ENCODE results near the gene TUT4.

TUT4 gene

GRCh38 chr1:52558941-52559340, 6.0 kb upstream of the TUT4 start:
- no peak for TF ChIP-seq CTCF (IDR thresholded peaks at IDR 0.05; ENCODE audit: low read length, missing control alignments)
- no peak for DNase-seq (ENCODE audit: low read depth)
- no peak overlapping the region for H3K4me3 ChIP-seq (replicated peaks; ENCODE audit: low read depth, low read length)

DNA sequence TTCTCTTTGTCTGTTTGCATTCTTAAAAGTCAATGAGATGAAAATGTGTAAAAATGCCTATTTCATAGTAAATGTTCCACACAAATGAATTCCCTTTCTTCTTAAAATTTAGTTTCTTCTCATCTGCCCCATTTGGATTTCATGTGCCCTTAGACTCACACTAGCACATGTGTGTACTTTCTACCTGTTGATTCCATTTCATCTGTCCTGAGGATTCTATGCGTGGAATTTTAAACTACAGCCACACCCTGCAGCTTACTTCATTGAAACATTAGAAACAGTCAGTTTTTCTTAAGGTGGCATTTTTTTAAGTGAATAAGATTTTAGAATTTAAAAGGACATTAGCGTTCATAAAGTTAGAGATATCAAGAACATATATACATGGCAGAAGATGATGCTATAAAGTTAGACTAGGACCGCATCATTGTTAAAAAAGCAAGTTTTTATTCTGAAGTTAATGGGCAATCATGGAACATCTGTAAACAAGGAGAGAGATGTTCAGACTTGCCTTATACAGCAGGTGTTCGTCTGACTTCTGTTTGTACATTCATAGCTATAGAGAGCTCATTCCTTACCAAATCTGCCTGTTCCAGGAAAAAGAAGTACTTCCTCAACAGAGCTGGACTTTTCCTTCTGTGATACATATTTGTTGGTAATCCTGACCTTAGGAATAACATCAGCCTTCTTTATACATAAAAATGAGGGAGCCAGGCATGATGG, 3.9 kb upstream of the TUT4 start:
- no peak for TF ChIP-seq CTCF (IDR thresholded peaks at IDR 0.05; ENCODE audit: low read length, missing control alignments)
- no peak overlapping the region for H3K4me3 ChIP-seq (replicated peaks; ENCODE audit: low read depth, low read length)
- no peak for DNase-seq (ENCODE audit: low read depth)

GRCh38 chr1:52554756-52555155, 1.9 kb upstream of the TUT4 start:
- no peak overlapping the region for H3K4me3 ChIP-seq (replicated peaks; ENCODE audit: low read depth, low read length)
- TF ChIP-seq CTCF (IDR thresholded peaks at IDR 0.05; ENCODE audit: low read length, missing control alignments): no peak
- DNase-seq (ENCODE audit: low read depth): peak; percentile 7

- DNase-seq (ENCODE audit: low read depth): no peak
- peak overlapping the region; percentile 87 for H3K4me3 ChIP-seq (replicated peaks; ENCODE audit: low read depth, low read length)
- no peak for TF ChIP-seq CTCF (IDR thresholded peaks at IDR 0.05; ENCODE audit: low read length, missing control alignments)
These were observed 1.4 kb upstream of the TUT4 start for GRCh38 chr1:52554267-52554640.

- TF ChIP-seq CTCF (IDR thresholded peaks at IDR 0.05; ENCODE audit: low read length, missing control alignments): no peak
- DNase-seq (ENCODE audit: low read depth): peak; percentile 88
These were observed 722 bp upstream of the TUT4 start for GRCh38 chr1:52553362-52554266.

GRCh38 chr1:52552236-52552504, 722 bp downstream of the TUT4 start:
- no peak for TF ChIP-seq CTCF (IDR thresholded peaks at IDR 0.05; ENCODE audit: low read length, missing control alignments)
- peak overlapping the region; percentile 87 for H3K4me3 ChIP-seq (replicated peaks; ENCODE audit: low read depth, low read length)
- DNase-seq (ENCODE audit: low read depth): peak; percentile 78

More at GRCh38 chr1:52553362-52554266, 722 bp upstream of the TUT4 start:
- peak overlapping the region; percentile 87 for H3K4me3 ChIP-seq (replicated peaks; ENCODE audit: low read depth, low read length)

Data from fibroblast of pulmonary artery (primary cell).